SH-SY5Y (cell line): Measurements from ENCODE around the gene SMARCAD1.

Source experiments
- GATA2 ChIP-seq: IDR thresholded peaks from 2 replicates; pipeline ENCODE4 v1.6.1; 2011; ENCODE audit warnings: mild to moderate bottlenecking, low read depth, low read length
- GATA3 ChIP-seq: IDR thresholded peaks from 2 replicates; pipeline ENCODE4 v1.6.1; 2011; ENCODE audit warnings: low read depth, mild to moderate bottlenecking, low read length, moderate library complexity

DNA sequence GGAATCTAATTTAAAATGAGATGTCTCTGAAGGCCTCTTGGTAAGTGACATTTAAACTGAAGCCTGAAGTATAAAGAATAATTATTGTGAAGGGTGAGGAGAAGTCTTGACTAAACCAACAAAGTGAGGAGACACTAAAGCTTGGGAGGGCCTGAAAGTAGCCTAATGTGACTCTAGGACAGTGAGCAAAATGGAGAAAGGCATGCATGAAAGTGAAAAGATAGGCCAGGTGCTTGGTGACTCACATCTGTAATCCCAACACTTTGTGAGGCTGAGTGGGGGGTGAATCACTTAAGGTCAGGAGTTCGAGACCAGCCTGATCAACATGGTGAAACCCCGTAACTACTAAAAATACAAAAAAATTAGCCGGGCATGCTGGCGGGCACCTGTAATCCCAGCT is 46.9 kb upstream of the SMARCAD1 start:
- TF ChIP-seq GATA3: no peak
- no peak for TF ChIP-seq GATA2
